ENCODE results near the gene SMCR8.

DNA sequence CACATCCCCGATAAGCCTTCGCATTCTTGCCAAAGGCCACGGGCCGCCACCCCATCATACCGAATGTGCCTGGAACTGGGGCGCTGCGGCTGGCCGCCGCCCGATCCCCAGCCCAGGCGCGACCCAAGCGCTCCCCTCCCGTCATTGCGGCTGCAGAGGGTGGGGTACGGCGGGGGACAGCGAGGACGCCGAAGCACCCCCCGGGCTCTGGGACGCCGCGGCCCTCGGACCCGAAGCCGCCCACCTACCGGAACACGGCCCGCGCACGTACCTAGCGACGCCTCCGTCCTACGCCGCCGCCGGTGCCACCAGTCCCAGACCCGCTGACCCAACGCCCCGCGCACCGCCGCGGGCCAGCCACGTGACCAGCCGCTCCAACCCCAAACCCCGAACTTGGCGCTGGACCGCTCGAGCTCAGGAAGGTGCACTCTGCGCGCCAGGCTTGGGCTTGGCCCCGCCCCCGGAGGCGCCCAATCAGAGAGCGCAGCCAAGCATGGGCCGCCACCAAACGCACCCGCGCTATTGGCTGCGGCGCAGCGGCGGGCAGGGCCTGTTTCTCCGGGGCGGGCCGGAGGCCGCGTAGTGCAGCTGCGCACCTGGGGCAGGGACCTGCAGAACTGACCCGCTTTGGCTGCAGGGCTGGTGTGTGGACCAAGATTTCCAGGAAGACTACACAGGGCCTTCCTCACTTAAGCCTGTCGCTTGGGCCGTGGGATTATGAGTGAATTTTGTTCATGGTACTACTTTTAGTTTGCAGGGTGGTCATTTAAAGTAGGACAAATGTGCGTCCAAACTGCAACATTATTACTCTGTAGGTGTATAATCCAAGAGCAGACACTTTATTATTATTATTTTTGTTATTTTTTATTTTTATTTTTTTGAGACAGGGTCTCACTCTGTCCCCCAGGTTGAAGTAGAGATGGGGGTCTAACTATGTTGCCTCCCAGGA is 48.3 kb downstream of the SMCR8 start, which contains the start of gene SHMT1:
- peak; percentile 54; the same call in 1 of the 2 replicates for TF ChIP-seq BACH1 (IDR thresholded peaks at IDR 0.05; ENCODE audit: borderline replicate concordance)
- TF ChIP-seq STAT3 (IDR thresholded peaks at IDR 0.05; ENCODE audit: low read depth, low read length), result no peak
- no peak for TF ChIP-seq CHD4 (IDR thresholded peaks at IDR 0.05)
